ENCODE results near the gene GUCA2A. TPM values are rescaled to one million over a fixed set of nuclear protein-coding genes. Genes with fewer than 3 reads are reported as not detected.

Gene GUCA2A
- total and polyA plus RNA-seq, 2 donors from 2014 or later, result not detected

- no peak for FAIRE-seq
- no peaks in the 10 kb centered on the region for H3K4me1 ChIP-seq (ENCODE audit: control insufficient read depth in 2 of 3, insufficient read depth in 2 of 3, low read depth in 1 of 3, low read length in 3 of 3)
- DNase-seq, result no peak
- H3K4me3 ChIP-seq (ENCODE audit: low read length in 3 of 3), result no peak overlapping the region
- no peak overlapping the region for H3K9ac ChIP-seq (ENCODE audit: low read length in 3 of 3)
- no peak for TF ChIP-seq CTCF (IDR thresholded peaks at IDR 0.05; ENCODE audit: borderline replicate concordance, extremely low read depth, insufficient read depth)
- no peak overlapping the region for H3K27ac ChIP-seq (ENCODE audit: low read depth in 2 of 2, low read length in 2 of 2)
- H3K9me3 ChIP-seq (ENCODE audit: control insufficient read depth in 2 of 3, insufficient read depth in 1 of 3, low read length in 3 of 3), result no peaks in the 10 kb centered on the region
- no peaks in the 10 kb centered on the region for H3K27me3 ChIP-seq (ENCODE audit: control insufficient read depth, insufficient read depth, low read length)
- peaks cover 0 to 2% (median 0%) of the 10 kb centered on the region in 3 donors for H3K36me3 ChIP-seq (ENCODE audit: control insufficient read depth in 2 of 3, insufficient read depth in 3 of 3, low read length in 3 of 3)
- intact Hi-C loops (cut with DNase I), result no loop called here
These were observed 15.4 kb upstream of the GUCA2A start for GRCh38 chr1:42179900-42180329.

DNA sequence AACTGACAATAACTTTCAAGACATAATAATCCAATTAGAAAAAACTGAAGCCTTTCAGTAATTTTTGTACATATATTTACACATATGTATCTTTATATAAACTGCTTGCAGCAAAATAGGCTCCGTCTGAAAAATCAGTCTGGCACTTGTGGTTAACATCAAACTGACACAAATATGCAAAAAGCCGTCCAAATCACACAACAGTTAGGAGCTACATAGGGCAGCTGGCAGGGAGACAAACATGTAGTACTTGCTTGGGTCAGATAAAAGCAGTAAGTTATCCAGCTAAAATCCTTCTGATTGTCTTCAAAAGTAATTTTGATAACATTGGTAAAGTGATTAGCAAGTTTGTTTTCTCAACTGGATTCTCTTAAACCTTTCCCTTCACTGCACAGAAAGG lies 14.7 kb upstream of the GUCA2A start:
- TF ChIP-seq CTCF (IDR thresholded peaks at IDR 0.05; ENCODE audit: borderline replicate concordance, extremely low read depth, insufficient read depth), result no peak
- FAIRE-seq (no peak), DNase-seq (peak in 2 of 5 donors; percentile 56 to 83)
- no peaks in the 10 kb centered on the region for H3K9me3 ChIP-seq (ENCODE audit: control insufficient read depth in 2 of 3, insufficient read depth in 1 of 3, low read length in 3 of 3)
- H3K4me1 ChIP-seq (ENCODE audit: control insufficient read depth in 2 of 3, insufficient read depth in 2 of 3, low read depth in 1 of 3, low read length in 3 of 3), result no peaks in the 10 kb centered on the region
- no peak overlapping the region for H3K4me3 ChIP-seq (ENCODE audit: low read length in 3 of 3)
- peaks cover 0 to 2% (median 0%) of the 10 kb centered on the region in 3 donors for H3K36me3 ChIP-seq (ENCODE audit: control insufficient read depth in 2 of 3, insufficient read depth in 3 of 3, low read length in 3 of 3)
- intact Hi-C loops (cut with DNase I), result no loop called here
- H3K27me3 ChIP-seq (ENCODE audit: control insufficient read depth, insufficient read depth, low read length), result no peaks in the 10 kb centered on the region
- no peak overlapping the region for H3K27ac ChIP-seq (ENCODE audit: low read depth in 2 of 2, low read length in 2 of 2)
- no peak overlapping the region for H3K9ac ChIP-seq (ENCODE audit: low read length in 3 of 3)

DNA sequence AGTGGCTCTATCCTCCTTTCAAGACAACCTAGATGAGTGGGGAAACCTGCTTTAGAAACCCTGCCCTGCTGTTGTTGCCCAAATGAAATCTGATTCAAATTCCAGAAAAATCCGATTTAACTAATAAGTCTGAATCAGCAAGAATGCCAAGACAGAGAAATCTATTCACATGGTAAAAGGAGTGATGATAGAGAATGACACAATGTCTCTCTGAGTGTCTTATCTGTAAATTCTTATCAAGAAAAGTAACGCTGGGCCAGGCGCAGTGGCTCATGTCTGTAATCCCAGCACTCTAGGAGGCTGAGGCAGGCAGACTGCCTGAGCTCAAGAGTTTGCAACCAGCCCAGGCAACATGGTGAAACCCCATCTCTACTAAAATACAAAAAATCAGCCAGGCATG lies 13.7 kb upstream of the GUCA2A start:
- no peak overlapping the region for H3K4me3 ChIP-seq (ENCODE audit: low read length in 3 of 3)
- FAIRE-seq (no peak), DNase-seq (no peak)
- no peaks in the 10 kb centered on the region for H3K9me3 ChIP-seq (ENCODE audit: control insufficient read depth in 2 of 3, insufficient read depth in 1 of 3, low read length in 3 of 3)
- no peaks in the 10 kb centered on the region for H3K4me1 ChIP-seq (ENCODE audit: control insufficient read depth in 2 of 3, insufficient read depth in 2 of 3, low read depth in 1 of 3, low read length in 3 of 3)
- H3K36me3 ChIP-seq (ENCODE audit: control insufficient read depth in 2 of 3, insufficient read depth in 3 of 3, low read length in 3 of 3), result peaks cover 0 to 2% (median 0%) of the 10 kb centered on the region in 3 donors
- H3K27ac ChIP-seq (ENCODE audit: low read depth in 2 of 2, low read length in 2 of 2), result no peak overlapping the region
- H3K27me3 ChIP-seq (ENCODE audit: control insufficient read depth, insufficient read depth, low read length), result no peaks in the 10 kb centered on the region
- TF ChIP-seq CTCF (IDR thresholded peaks at IDR 0.05; ENCODE audit: borderline replicate concordance, extremely low read depth, insufficient read depth), result no peak
- intact Hi-C loops (cut with DNase I), result no loop called here
- no peak overlapping the region for H3K9ac ChIP-seq (ENCODE audit: low read length in 3 of 3)

- no peak overlapping the region for H3K9ac ChIP-seq (ENCODE audit: low read length in 3 of 3)
- no peak overlapping the region for H3K4me3 ChIP-seq (ENCODE audit: low read length in 3 of 3)
- FAIRE-seq, result no peak
- H3K9me3 ChIP-seq (ENCODE audit: control insufficient read depth in 2 of 3, insufficient read depth in 1 of 3, low read length in 3 of 3), result no peaks in the 10 kb centered on the region
- no peaks in the 10 kb centered on the region for H3K27me3 ChIP-seq (ENCODE audit: control insufficient read depth, insufficient read depth, low read length)
- no peak overlapping the region for H3K27ac ChIP-seq (ENCODE audit: low read depth in 2 of 2, low read length in 2 of 2)
- no peak for TF ChIP-seq CTCF (IDR thresholded peaks at IDR 0.05; ENCODE audit: borderline replicate concordance, extremely low read depth, insufficient read depth)
- peaks cover 0 to 3% (median 0%) of the 10 kb centered on the region in 3 donors for H3K4me1 ChIP-seq (ENCODE audit: control insufficient read depth in 2 of 3, insufficient read depth in 2 of 3, low read depth in 1 of 3, low read length in 3 of 3)
- DNase-seq, result peak in 4 of 5 donors; percentile 61 to 88 (median 80)
- peaks cover 0 to 2% (median 0%) of the 10 kb centered on the region in 3 donors for H3K36me3 ChIP-seq (ENCODE audit: control insufficient read depth in 2 of 3, insufficient read depth in 3 of 3, low read length in 3 of 3)
- intact Hi-C loops (cut with DNase I), result no loop called here
These were observed 13.0 kb upstream of the GUCA2A start for GRCh38 chr1:42177541-42177981.

All from kidney (tissue), 14 donors.